ENCODE data around the gene P2RY4. TPM values are rescaled to one million over a fixed set of nuclear protein-coding genes. Genes with fewer than 3 reads are reported as not detected.

Gene P2RY4
- total and polyA plus RNA-seq, 2 donors (not counting 3 experiments of a cell fraction or from before 2014, with no cell fraction given) = 0.22 TPM; not detected in 1

DNA sequence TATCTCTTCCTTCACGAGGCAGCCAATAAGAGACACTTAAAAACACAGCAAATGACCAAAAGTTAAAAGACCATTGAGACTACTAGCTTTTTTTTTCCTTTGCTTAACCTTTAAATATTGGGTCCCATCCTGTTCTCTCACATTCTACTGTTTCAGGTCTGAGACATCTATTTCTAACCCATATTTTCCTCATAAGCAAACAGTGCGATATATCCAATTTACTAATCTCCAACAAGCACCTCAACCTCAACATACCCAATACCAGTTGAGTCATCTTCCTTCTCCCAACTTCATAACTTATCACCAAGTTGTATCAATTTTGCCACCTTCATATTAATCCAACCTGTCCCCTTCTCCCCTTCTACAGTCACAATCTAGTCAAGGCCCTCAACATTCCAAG, 18.5 kb downstream of the P2RY4 start:
- TF ChIP-seq MYC (IDR thresholded peaks at IDR 0.05; ENCODE audit: low read depth, low read length) = no peak
- no peak for TF ChIP-seq MAX (IDR thresholded peaks at IDR 0.05; ENCODE audit: insufficient read depth, insufficient read length)
- no peak for TF ChIP-seq POLR2A (IDR thresholded peaks at IDR 0.05; ENCODE audit: low read depth, low read length)
- no peak for TF ChIP-seq EZH2 (IDR thresholded peaks at IDR 0.05; ENCODE audit: borderline replicate concordance, low read depth, low read length, severe bottlenecking)
- TF ChIP-seq GATA2 (IDR thresholded peaks at IDR 0.05; ENCODE audit: insufficient read depth, insufficient read length, low read depth, low read length) = no peak
- TF ChIP-seq FOS (IDR thresholded peaks at IDR 0.05; ENCODE audit: borderline replicate concordance, insufficient read depth, low read length) = no peak
- TF ChIP-seq JUN (IDR thresholded peaks at IDR 0.05; ENCODE audit: borderline replicate concordance, insufficient read depth, insufficient read length, low read depth) = no peak
- no peak for TF ChIP-seq POLR2AphosphoS5 (IDR thresholded peaks at IDR 0.05; ENCODE audit: insufficient read depth, low read depth, low read length)
- TF ChIP-seq, protein P1, sequence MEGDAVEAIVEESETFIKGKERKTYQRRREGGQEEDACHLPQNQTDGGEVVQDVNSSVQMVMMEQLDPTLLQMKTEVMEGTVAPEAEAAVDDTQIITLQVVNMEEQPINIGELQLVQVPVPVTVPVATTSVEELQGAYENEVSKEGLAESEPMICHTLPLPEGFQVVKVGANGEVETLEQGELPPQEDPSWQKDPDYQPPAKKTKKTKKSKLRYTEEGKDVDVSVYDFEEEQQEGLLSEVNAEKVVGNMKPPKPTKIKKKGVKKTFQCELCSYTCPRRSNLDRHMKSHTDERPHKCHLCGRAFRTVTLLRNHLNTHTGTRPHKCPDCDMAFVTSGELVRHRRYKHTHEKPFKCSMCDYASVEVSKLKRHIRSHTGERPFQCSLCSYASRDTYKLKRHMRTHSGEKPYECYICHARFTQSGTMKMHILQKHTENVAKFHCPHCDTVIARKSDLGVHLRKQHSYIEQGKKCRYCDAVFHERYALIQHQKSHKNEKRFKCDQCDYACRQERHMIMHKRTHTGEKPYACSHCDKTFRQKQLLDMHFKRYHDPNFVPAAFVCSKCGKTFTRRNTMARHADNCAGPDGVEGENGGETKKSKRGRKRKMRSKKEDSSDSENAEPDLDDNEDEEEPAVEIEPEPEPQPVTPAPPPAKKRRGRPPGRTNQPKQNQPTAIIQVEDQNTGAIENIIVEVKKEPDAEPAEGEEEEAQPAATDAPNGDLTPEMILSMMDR (IDR thresholded peaks at IDR 0.05; ENCODE audit: extremely low read depth in 1 of 2, insufficient read depth in 1 of 2, low read depth in 1 of 2, low read length in 2 of 2) = no peak
- Histone ChIP-seq H3K4me3 (replicated peaks in 1 of 3; ENCODE audit: insufficient read depth in 1 of 3, low read depth in 1 of 3, low read length in 3 of 3) (no peak overlapping the region), H3K9me3 (replicated peaks; ENCODE audit: control insufficient read depth, insufficient read depth, low read length) (no peaks in the 10 kb centered on the region), H4K20me1 (replicated peaks; ENCODE audit: control insufficient read depth, extremely low read depth, insufficient read depth, low read length) (no peaks in the 10 kb centered on the region), H3K4me2 (ENCODE audit: insufficient read depth, low read length) (no peak overlapping the region), H2AFZ (ENCODE audit: low read depth, low read length) (no peak overlapping the region), H3K9ac (replicated peaks; ENCODE audit: extremely low read depth, insufficient read depth, low read length) (no peak overlapping the region), H3K36me3 (ENCODE audit: control insufficient read depth in 2 of 2, extremely low read depth in 1 of 2, insufficient read depth in 2 of 2, low read length in 2 of 2) (no peaks in the 10 kb centered on the region), H3K27me3 (ENCODE audit: control insufficient read depth in 2 of 2, insufficient read depth in 2 of 2, low read length in 2 of 2) (no peaks in the 10 kb centered on the region), H3K27ac (ENCODE audit: insufficient read depth, low read depth, low read length) (no peak overlapping the region), H3K9me1 (replicated peaks; ENCODE audit: control insufficient read depth, extremely low read depth, insufficient read depth, low read length) (no peaks in the 10 kb centered on the region), H3K4me1 (ENCODE audit: control insufficient read depth, extremely low read depth, insufficient read depth, low read length) (no peaks in the 10 kb centered on the region), H3K79me2 (ENCODE audit: control insufficient read depth, insufficient read depth, low read length) (no peaks in the 10 kb centered on the region)
- intact Hi-C loops (cut with micrococcal nuclease) = no loop called here
- FAIRE-seq (no peak), DNase-seq (ENCODE audit: low read depth, low spot score) (no peak)
- CTCF ChIA-PET = no interaction called here
- BruUV-seq (replicated peaks) = no TSS peak
- dilution Hi-C loops (cut with MboI; ENCODE audit: extremely low pct_ligation_motif_present, low sequenced_read_pairs) = no loop called here
- POLR2A ChIA-PET = no interaction called here

Measured in endothelial cell of umbilical vein (primary cell).